ENCODE results near the gene NEURL1B. TPM values are rescaled to one million over a fixed set of nuclear protein-coding genes. Genes with fewer than 3 reads are reported as not detected.
A peak's percentile ranks its signal among the peaks of the same experiment; 100 is the strongest.

The NEURL1B gene
- total RNA-seq, 4 donors from 2014 or later = 33.6 to 98.8 (median 93.2) TPM

DNA sequence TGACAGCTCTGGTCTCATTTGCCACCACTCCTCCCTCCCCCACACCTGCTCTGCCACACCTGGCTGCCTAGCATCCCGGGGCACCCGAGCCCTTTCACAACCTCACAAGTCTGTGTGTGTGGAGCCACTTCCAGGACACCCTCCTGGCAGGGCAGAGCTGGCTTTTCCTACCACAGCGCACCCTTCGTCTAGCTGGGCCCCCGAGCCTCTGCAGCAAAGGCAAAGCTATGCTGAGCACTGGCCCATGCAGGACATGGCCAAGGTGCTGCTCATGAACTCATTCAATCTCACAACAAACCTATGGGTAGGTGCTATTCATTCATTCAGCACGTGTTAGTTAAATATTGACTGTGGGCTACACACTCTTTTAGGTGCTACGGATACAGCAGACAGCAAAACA is 86.5 kb downstream of the NEURL1B start:
- H3K27ac ChIP-seq = no peak overlapping the region
- H3K4me3 ChIP-seq = no peak overlapping the region
- no peak for TF ChIP-seq POLR2A (IDR thresholded peaks at IDR 0.05)
- TF ChIP-seq, protein P1, sequence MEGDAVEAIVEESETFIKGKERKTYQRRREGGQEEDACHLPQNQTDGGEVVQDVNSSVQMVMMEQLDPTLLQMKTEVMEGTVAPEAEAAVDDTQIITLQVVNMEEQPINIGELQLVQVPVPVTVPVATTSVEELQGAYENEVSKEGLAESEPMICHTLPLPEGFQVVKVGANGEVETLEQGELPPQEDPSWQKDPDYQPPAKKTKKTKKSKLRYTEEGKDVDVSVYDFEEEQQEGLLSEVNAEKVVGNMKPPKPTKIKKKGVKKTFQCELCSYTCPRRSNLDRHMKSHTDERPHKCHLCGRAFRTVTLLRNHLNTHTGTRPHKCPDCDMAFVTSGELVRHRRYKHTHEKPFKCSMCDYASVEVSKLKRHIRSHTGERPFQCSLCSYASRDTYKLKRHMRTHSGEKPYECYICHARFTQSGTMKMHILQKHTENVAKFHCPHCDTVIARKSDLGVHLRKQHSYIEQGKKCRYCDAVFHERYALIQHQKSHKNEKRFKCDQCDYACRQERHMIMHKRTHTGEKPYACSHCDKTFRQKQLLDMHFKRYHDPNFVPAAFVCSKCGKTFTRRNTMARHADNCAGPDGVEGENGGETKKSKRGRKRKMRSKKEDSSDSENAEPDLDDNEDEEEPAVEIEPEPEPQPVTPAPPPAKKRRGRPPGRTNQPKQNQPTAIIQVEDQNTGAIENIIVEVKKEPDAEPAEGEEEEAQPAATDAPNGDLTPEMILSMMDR (IDR thresholded peaks at IDR 0.05) = no peak
- TF ChIP-seq EP300 (IDR thresholded peaks at IDR 0.05) = no peak
- H3K4me1 ChIP-seq = peaks cover 0 to 38% (median 12%) of the 10 kb centered on the region in 4 donors
- no peak for DNase-seq (ENCODE audit: low spot score in 2 of 2)
- H3K9me3 ChIP-seq = no peaks in the 10 kb centered on the region
- WGBS, 2 donors = 91% methylated on average over 7 of the region's 7 CpGs
- no peaks in the 10 kb centered on the region for H3K36me3 ChIP-seq
- no peaks in the 10 kb centered on the region for H3K27me3 ChIP-seq

DNA sequence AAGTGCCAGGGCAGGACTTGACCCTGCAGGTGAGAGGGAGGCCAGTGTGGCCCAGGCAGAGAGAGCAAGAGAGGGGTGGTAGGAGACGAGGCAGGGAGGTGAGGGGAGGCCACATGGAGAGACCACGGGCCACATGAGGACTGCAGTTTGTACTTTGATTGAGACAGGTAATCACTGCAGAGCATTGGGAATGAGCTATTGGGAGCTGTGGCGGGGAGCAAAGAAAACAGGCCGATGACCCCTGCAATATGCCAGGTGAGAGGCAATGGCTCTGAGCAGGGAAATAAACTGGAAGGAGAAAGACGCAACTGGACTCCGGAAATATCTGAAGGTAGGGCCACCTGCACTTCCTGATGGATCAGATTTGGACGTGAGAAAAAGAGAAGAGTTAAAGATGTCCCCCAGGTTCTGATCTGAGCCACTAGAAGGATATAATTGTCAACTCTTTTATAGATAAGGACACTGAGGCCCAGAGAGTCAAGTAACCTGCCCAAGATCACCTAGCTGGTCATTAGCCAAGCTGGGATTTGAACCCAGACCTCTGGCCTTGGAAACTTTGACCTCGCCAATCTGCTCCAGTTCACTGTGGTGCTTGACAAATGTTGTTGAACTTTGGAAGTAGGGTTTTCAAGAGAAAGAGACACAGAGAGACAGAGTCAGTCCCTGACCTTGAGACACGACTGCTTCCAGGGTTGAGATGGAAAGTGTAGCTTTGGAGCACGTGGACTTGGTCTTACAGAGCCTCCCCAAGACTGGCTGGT is 87.6 kb downstream of the NEURL1B start:
- H3K4me1 ChIP-seq = peaks cover 0 to 38% (median 19%) of the 10 kb centered on the region in 4 donors
- no peak for DNase-seq (ENCODE audit: low spot score in 2 of 2)
- no peak overlapping the region for H3K27ac ChIP-seq
- H3K4me3 ChIP-seq = no peak overlapping the region
- H3K36me3 ChIP-seq = no peaks in the 10 kb centered on the region
- WGBS, 2 donors = 82 to 88% methylated on average over 10 of the region's 10 CpGs
- TF ChIP-seq POLR2A (IDR thresholded peaks at IDR 0.05) = no peak
- no peak for TF ChIP-seq EP300 (IDR thresholded peaks at IDR 0.05)
- TF ChIP-seq, protein P1 (IDR thresholded peaks at IDR 0.05) = no peak
- H3K27me3 ChIP-seq = no peaks in the 10 kb centered on the region
- no peaks in the 10 kb centered on the region for H3K9me3 ChIP-seq

- H3K27ac ChIP-seq = no peak overlapping the region
- H3K9me3 ChIP-seq = no peaks in the 10 kb centered on the region
- H3K36me3 ChIP-seq = no peaks in the 10 kb centered on the region
- peaks cover 0 to 38% (median 25%) of the 10 kb centered on the region in 4 donors for H3K4me1 ChIP-seq
- no peak for DNase-seq (ENCODE audit: low spot score in 2 of 2)
- H3K27me3 ChIP-seq = no peaks in the 10 kb centered on the region
- TF ChIP-seq, protein P1 (IDR thresholded peaks at IDR 0.05) = no peak
- TF ChIP-seq POLR2A (IDR thresholded peaks at IDR 0.05) = no peak
- no peak for TF ChIP-seq EP300 (IDR thresholded peaks at IDR 0.05)
- H3K4me3 ChIP-seq = no peak overlapping the region
- WGBS, 2 donors = 90 to 94% methylated on average over 12 to 13 of the region's 13 CpGs
Measured at GRCh38 chr5:172729588-172729987, 88.5 kb downstream of the NEURL1B start.

DNA sequence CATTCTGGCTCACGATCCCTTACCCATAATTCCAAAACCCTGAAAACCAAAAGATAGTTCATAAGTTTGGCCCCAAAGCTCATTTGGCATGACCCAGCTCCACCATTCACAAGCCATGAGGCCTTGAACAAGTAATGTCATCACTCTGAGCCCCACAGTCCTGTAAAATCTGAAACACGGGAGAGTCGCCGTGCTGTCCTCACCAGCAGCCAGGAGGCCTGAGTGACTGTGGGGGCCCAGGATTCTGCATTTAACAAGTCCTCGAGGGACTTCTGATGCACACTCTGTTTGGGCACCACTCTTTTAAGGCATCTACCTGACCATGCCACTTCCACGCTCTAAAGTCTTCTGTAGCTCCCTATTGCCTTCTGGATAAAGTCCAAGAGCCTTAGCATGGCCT is 89.2 kb downstream of the NEURL1B start:
- no peak overlapping the region for H3K4me3 ChIP-seq
- H3K9me3 ChIP-seq = no peaks in the 10 kb centered on the region
- no peak overlapping the region for H3K27ac ChIP-seq
- peaks cover 0 to 36% (median 24%) of the 10 kb centered on the region in 4 donors for H3K4me1 ChIP-seq
- TF ChIP-seq, protein P1 (IDR thresholded peaks at IDR 0.05) = no peak
- no peak for TF ChIP-seq POLR2A (IDR thresholded peaks at IDR 0.05)
- no peak for TF ChIP-seq EP300 (IDR thresholded peaks at IDR 0.05)
- no peak for DNase-seq (ENCODE audit: low spot score in 2 of 2)
- no peaks in the 10 kb centered on the region for H3K36me3 ChIP-seq
- no peaks in the 10 kb centered on the region for H3K27me3 ChIP-seq
- WGBS, 2 donors = 92 to 97% methylated on average over 6 of the region's 6 CpGs

DNA sequence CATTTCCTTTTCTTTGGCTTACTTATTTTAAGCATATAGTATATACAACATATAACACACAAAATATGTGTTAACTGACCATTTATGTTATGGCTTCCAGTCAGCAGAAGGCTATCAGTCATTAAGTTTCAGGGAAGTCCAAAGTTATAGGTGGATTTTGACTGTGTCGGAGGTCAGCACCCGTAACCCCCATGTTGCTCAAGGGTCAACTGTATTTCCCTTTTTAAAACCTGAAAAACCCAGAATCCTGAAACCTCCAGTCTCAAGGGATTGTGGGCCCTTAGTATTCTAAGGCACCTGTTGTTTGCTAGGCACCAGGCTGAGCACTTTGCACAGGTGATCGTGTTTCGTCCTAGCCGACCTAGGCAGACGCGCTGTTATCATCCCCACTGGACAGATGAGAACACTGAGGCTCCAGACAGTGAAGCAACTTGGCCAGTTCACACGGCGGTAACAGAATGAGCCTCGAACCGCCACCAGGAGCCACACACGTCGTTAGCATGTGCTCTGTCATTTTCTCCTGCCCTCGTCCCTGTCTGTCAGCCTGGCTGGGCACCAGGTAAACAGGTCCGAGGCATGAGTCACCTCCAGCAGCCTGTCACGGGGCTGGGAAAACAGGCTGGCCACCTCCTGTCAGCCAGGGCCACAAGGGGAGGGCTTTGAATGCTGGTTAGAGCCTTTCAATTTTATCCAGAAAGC is 90.1 kb downstream of the NEURL1B start:
- WGBS, 2 donors = 83 to 84% methylated on average over 10 to 16 of the region's 16 CpGs
- peak overlapping the region in 3 of 4 donors; percentile 10 to 96 (median 96) for H3K27ac ChIP-seq
- no peaks in the 10 kb centered on the region for H3K36me3 ChIP-seq
- TF ChIP-seq POLR2A (IDR thresholded peaks at IDR 0.05) (no peak), EP300 (IDR thresholded peaks at IDR 0.05) (no peak)
- TF ChIP-seq, protein P1 (IDR thresholded peaks at IDR 0.05) = no peak
- no peak overlapping the region for H3K4me3 ChIP-seq
- H3K4me1 ChIP-seq = peaks cover 0 to 39% (median 24%) of the 10 kb centered on the region in 4 donors
- DNase-seq (ENCODE audit: low spot score in 2 of 2) = no peak
- no peaks in the 10 kb centered on the region for H3K27me3 ChIP-seq
- H3K9me3 ChIP-seq = no peaks in the 10 kb centered on the region

Measured in tibial nerve (tissue), 4 donors.